ENCODE results near the gene MAEA. TPM values are rescaled to one million over a fixed set of nuclear protein-coding genes. Genes with fewer than 3 reads are reported as not detected.

Gene MAEA
- total RNA-seq, 1 donor from 2014 or later = 46.8 TPM

- no peak for DNase-seq (ENCODE audit: low spot score)
Measured at GRCh38 chr4:1376841-1377605, 87.3 kb downstream of the MAEA start.

DNA sequence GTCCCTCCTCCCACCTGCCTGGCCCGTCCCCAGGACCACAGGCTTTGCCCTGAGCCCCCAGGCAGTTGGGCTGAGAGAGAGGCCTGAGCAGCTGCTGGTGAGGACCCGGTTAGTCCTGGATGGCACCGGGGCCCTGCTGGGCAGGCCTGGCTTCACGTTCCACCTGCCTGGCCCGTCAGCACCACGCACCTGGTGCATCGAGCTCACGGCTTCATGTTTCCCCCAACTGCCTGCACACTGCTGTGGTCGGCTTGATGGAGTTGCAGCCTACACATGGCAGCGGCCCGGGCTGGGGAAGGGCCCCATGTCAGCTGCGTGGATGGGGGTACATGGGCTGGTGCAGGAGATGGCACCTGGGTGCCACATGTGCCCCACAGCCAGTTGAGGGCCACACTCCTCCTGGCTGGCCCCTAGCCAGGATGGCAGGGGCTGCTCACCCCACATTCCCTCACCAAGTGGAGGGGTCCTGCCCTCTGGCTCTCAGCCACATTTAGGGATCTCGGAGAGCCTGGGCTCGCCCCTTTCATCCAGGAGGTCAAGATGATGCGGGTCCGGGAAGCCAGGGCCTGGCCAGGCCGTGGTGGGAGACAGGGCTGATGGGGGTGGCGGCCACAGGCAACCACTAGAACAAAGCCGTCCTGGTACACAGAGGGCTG is 88.0 kb downstream of the MAEA start:
- DNase-seq (ENCODE audit: low spot score) = no peak

- DNase-seq (ENCODE audit: low spot score) = no peak
Measured at GRCh38 chr4:1378559-1379231, 89.0 kb downstream of the MAEA start.

GRCh38 chr4:1379351-1379781 is 89.7 kb downstream of the MAEA start:
- DNase-seq (ENCODE audit: low spot score) = no peak

- DNase-seq (ENCODE audit: low spot score) = no peak
Measured at GRCh38 chr4:1379801-1380331, 90.2 kb downstream of the MAEA start.

DNA sequence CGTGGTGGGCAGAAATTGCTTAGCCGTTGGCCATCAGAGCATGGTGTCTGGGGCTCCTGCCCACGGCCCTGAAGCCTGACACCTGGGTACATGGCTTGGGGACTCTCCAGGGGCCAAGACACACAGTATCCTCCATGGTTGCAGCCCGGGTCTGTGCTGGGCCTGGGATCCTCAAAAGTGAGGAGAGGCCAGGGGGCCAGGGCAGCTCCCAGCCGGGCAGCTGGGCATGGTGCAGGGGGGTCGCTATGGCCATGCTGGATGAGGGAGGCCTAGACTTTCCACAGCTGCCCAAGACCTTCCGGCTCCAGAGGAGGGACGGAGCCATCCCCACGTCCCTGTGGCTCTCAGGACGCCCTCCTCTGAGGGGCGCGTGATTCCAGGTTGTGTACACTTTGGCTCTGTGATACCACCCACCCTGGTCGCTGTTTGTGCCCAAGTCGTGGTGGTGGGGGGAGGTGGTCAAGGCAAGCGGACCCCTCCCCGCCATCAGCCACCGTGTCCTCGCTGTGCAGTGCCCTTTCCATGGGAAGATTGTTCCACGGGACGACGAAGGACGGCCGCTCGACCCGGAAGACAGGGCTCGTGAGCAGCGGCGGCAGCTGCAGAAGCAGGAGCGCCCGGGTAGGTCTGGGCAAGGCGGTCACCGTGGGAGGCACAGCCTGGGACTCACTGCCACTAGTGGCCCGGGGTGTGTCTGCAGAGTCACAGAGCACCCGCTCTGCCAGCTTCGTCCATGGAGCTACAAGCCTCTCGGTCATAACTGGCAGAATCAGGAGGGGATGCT is 90.9 kb downstream of the MAEA start:
- DNase-seq (ENCODE audit: low spot score) = no peak

- DNase-seq (ENCODE audit: low spot score) = no peak
Measured at GRCh38 chr4:1381181-1381621, 91.5 kb downstream of the MAEA start.

- no peak for DNase-seq (ENCODE audit: low spot score)
Measured at GRCh38 chr4:1381944-1382541, 92.4 kb downstream of the MAEA start.

- no peak for DNase-seq (ENCODE audit: low spot score)
Measured at GRCh38 chr4:1382776-1383727, 93.4 kb downstream of the MAEA start.

GRCh38 chr4:1383728-1384591 is 94.3 kb downstream of the MAEA start:
- no peak for DNase-seq (ENCODE audit: low spot score)

GRCh38 chr4:1384675-1385372 is 95.1 kb downstream of the MAEA start:
- DNase-seq (ENCODE audit: low spot score) = no peak

- no peak for DNase-seq (ENCODE audit: low spot score)
Measured at GRCh38 chr4:1385373-1386340, 96.0 kb downstream of the MAEA start.
